Measurements from ENCODE around the gene ANKRD52. TPM values are rescaled to one million over a fixed set of nuclear protein-coding genes. Genes with fewer than 3 reads are reported as not detected.
A peak's percentile ranks its signal among the peaks of the same experiment; 100 is the strongest.

Gene ANKRD52
- total and polyA plus RNA-seq, 9 of the 15 experiments (the other 6 are each of a cell fraction or from before 2014, with no cell fraction given) = 0.52 to 46.8 (median 7.9) TPM

DNA sequence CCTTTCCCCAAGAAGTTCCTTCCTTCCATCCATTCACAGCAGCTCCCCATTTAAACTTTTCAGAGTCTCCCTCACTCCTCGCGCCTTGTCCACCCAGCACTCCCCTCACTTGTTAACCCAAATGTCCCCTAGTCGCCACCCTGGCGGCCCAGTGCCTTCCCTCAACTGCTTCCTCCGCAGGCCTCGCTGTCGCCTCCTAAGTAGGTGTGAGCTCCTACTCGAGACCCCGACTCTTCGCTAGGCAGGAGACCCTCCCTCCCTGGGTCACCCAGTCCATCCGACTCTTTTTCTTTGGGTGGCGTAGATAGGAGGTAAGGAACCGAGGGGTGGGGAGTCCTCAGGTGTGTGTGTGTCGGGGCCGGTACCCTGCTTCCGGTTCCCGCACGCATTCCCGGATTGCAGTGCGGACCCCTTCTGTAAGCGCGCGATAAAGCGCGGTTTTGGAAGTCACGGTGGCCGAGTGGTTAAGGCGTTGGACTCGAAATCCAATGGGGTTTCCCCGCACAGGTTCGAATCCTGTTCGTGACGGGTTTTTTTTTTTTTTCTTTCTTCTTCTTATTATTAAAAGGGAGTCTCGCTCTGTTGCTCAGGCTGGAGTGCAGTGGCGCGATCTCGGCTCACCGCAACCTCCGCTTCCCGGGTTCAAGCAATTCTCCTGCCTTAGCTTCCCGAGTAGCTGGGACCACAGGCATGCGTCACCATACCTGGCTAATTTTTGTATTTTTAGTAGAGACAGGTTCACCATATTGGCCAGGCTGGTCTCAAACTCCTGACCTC lies 68.1 kb downstream of the ANKRD52 start (continued):
- TF ChIP-seq, protein P1, sequence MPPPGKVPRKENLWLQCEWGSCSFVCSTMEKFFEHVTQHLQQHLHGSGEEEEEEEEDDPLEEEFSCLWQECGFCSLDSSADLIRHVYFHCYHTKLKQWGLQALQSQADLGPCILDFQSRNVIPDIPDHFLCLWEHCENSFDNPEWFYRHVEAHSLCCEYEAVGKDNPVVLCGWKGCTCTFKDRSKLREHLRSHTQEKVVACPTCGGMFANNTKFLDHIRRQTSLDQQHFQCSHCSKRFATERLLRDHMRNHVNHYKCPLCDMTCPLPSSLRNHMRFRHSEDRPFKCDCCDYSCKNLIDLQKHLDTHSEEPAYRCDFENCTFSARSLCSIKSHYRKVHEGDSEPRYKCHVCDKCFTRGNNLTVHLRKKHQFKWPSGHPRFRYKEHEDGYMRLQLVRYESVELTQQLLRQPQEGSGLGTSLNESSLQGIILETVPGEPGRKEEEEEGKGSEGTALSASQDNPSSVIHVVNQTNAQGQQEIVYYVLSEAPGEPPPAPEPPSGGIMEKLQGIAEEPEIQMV (tag; conservative IDR thresholded peaks at IDR 0.05; ENCODE audit: low read depth) = no peak
- TF ChIP-seq SIN3B (IDR thresholded peaks at IDR 0.05; ENCODE audit: low read depth) (0 out of 2 replicates have a peak, but pooled peaks have one; percentile 19), HSF4 (CRISPR knock-in tag; IDR thresholded peaks at IDR 0.05; ENCODE audit: borderline replicate concordance) (no peak), FOXP1 (CRISPR knock-in tag; IDR thresholded peaks at IDR 0.05) (peak; percentile 50; the same call in 1 of the 2 replicates), PHF20 (IDR thresholded peaks at IDR 0.05; ENCODE audit: partially characterized antibody) (no peak), GABPA (tag; conservative IDR thresholded peaks at IDR 0.05; ENCODE audit: low read depth) (peak; percentile 88)
- TF ChIP-seq, protein P2, sequence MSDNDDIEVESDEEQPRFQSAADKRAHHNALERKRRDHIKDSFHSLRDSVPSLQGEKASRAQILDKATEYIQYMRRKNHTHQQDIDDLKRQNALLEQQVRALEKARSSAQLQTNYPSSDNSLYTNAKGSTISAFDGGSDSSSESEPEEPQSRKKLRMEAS (CRISPR knock-in tag; IDR thresholded peaks at IDR 0.05) = peak; percentile 57
- TF ChIP-seq, protein P3, sequence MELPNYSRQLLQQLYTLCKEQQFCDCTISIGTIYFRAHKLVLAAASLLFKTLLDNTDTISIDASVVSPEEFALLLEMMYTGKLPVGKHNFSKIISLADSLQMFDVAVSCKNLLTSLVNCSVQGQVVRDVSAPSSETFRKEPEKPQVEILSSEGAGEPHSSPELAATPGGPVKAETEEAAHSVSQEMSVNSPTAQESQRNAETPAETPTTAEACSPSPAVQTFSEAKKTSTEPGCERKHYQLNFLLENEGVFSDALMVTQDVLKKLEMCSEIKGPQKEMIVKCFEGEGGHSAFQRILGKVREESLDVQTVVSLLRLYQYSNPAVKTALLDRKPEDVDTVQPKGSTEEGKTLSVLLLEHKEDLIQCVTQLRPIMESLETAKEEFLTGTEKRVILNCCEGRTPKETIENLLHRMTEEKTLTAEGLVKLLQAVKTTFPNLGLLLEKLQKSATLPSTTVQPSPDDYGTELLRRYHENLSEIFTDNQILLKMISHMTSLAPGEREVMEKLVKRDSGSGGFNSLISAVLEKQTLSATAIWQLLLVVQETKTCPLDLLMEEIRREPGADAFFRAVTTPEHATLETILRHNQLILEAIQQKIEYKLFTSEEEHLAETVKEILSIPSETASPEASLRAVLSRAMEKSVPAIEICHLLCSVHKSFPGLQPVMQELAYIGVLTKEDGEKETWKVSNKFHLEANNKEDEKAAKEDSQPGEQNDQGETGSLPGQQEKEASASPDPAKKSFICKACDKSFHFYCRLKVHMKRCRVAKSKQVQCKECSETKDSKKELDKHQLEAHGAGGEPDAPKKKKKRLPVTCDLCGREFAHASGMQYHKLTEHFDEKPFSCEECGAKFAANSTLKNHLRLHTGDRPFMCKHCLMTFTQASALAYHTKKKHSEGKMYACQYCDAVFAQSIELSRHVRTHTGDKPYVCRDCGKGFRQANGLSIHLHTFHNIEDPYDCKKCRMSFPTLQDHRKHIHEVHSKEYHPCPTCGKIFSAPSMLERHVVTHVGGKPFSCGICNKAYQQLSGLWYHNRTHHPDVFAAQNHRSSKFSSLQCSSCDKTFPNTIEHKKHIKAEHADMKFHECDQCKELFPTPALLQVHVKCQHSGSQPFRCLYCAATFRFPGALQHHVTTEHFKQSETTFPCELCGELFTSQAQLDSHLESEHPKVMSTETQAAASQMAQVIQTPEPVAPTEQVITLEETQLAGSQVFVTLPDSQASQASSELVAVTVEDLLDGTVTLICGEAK (IDR thresholded peaks at IDR 0.05) = peak; percentile 92
- TF ChIP-seq, protein P3 (CRISPR knock-in tag; IDR thresholded peaks at IDR 0.05) = no peak
- TF ChIP-seq, protein P4, sequence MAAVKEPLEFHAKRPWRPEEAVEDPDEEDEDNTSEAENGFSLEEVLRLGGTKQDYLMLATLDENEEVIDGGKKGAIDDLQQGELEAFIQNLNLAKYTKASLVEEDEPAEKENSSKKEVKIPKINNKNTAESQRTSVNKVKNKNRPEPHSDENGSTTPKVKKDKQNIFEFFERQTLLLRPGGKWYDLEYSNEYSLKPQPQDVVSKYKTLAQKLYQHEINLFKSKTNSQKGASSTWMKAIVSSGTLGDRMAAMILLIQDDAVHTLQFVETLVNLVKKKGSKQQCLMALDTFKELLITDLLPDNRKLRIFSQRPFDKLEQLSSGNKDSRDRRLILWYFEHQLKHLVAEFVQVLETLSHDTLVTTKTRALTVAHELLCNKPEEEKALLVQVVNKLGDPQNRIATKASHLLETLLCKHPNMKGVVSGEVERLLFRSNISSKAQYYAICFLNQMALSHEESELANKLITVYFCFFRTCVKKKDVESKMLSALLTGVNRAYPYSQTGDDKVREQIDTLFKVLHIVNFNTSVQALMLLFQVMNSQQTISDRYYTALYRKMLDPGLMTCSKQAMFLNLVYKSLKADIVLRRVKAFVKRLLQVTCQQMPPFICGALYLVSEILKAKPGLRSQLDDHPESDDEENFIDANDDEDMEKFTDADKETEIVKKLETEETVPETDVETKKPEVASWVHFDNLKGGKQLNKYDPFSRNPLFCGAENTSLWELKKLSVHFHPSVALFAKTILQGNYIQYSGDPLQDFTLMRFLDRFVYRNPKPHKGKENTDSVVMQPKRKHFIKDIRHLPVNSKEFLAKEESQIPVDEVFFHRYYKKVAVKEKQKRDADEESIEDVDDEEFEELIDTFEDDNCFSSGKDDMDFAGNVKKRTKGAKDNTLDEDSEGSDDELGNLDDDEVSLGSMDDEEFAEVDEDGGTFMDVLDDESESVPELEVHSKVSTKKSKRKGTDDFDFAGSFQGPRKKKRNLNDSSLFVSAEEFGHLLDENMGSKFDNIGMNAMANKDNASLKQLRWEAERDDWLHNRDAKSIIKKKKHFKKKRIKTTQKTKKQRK (IDR thresholded peaks at IDR 0.05; ENCODE audit: borderline replicate concordance, low read depth, low read length) = no peak

All from K562 (cell line).